Fibroblast of upper back skin (primary cell): ENCODE results near the gene BMPR1A.
"Not testable (repeated sequence)": the region's sequence is repeated elsewhere in the genome, so short reads cannot be mapped to it uniquely, and the experiment has no call there.

Experiments
- DNase-seq: peaks from one replicate; pipeline ENCODE4 v3.0.0-alpha.2; 2013

The BMPR1A gene

GRCh38 chr10:86898511-86898910 lies 142.1 kb downstream of the BMPR1A start:
- no peak for DNase-seq

- no peak for DNase-seq
These were observed 142.7 kb downstream of the BMPR1A start for GRCh38 chr10:86899132-86899531.

- DNase-seq = peak; percentile 69
These were observed 143.4 kb downstream of the BMPR1A start for GRCh38 chr10:86899670-86900276.

- peak; percentile 23 for DNase-seq
These were observed 144.5 kb downstream of the BMPR1A start for GRCh38 chr10:86900955-86901354.

- DNase-seq = no peak
These were observed 148.2 kb downstream of the BMPR1A start for GRCh38 chr10:86904600-86904999.

GRCh38 chr10:86905429-86905828 lies 149.0 kb downstream of the BMPR1A start:
- no peak for DNase-seq

- DNase-seq = no peak
These were observed 158.3 kb downstream of the BMPR1A start for GRCh38 chr10:86914734-86915133.

- peak; percentile 12 for DNase-seq
These were observed 161.6 kb downstream of the BMPR1A start for GRCh38 chr10:86918022-86918471.

GRCh38 chr10:86922553-86922961 lies 166.1 kb downstream of the BMPR1A start:
- no peak for DNase-seq

- no peak for DNase-seq
These were observed 173.3 kb downstream of the BMPR1A start for GRCh38 chr10:86929468-86930380.

- DNase-seq = peak; percentile 30
These were observed 175.5 kb downstream of the BMPR1A start for GRCh38 chr10:86931872-86932271.

- no peak for DNase-seq
These were observed 176.3 kb downstream of the BMPR1A start for GRCh38 chr10:86932674-86933073.

GRCh38 chr10:86934162-86934711 lies 177.8 kb downstream of the BMPR1A start:
- DNase-seq = not testable (repeated sequence)

- DNase-seq = peak; percentile 37
These were observed 180.5 kb downstream of the BMPR1A start for GRCh38 chr10:86936661-86937501.

- no peak for DNase-seq
These were observed 181.2 kb downstream of the BMPR1A start for GRCh38 chr10:86937502-86938154.

- DNase-seq = no peak
These were observed 181.8 kb downstream of the BMPR1A start for GRCh38 chr10:86938260-86938659.

GRCh38 chr10:86940076-86940475 lies 183.7 kb downstream of the BMPR1A start:
- DNase-seq = not testable (repeated sequence)

- DNase-seq = no peak
These were observed 184.3 kb downstream of the BMPR1A start for GRCh38 chr10:86940677-86941076.

GRCh38 chr10:86941426-86941825 lies 185.0 kb downstream of the BMPR1A start:
- no peak for DNase-seq

- no peak for DNase-seq
These were observed 185.6 kb downstream of the BMPR1A start for GRCh38 chr10:86941991-86942421.

GRCh38 chr10:86942441-86943315 lies 186.3 kb downstream of the BMPR1A start:
- DNase-seq = no peak
